Glomerular endothelial cell (primary cell): ENCODE results near the gene RUNX1. TPM values are rescaled to one million over a fixed set of nuclear protein-coding genes. Genes with fewer than 3 reads are reported as not detected.

ENCODE experiments used
- DNase-seq: peaks from one replicate; pipeline ENCODE4 v3.0.0-alpha.2; 2011; ENCODE audit warnings: low read depth, low spot score; ENCODE audit errors: extremely low read depth
- total RNA-seq: library from RNA; depleted of rRNA; stranded (reverse); fragments of >200 nt; gene quantifications from 2 replicates; pipeline ENCODE4 v1.2.3, GENCODE V29; 2015

RUNX1 gene
- total RNA-seq = 9.6 and 11.6 TPM in 2 replicates

DNA sequence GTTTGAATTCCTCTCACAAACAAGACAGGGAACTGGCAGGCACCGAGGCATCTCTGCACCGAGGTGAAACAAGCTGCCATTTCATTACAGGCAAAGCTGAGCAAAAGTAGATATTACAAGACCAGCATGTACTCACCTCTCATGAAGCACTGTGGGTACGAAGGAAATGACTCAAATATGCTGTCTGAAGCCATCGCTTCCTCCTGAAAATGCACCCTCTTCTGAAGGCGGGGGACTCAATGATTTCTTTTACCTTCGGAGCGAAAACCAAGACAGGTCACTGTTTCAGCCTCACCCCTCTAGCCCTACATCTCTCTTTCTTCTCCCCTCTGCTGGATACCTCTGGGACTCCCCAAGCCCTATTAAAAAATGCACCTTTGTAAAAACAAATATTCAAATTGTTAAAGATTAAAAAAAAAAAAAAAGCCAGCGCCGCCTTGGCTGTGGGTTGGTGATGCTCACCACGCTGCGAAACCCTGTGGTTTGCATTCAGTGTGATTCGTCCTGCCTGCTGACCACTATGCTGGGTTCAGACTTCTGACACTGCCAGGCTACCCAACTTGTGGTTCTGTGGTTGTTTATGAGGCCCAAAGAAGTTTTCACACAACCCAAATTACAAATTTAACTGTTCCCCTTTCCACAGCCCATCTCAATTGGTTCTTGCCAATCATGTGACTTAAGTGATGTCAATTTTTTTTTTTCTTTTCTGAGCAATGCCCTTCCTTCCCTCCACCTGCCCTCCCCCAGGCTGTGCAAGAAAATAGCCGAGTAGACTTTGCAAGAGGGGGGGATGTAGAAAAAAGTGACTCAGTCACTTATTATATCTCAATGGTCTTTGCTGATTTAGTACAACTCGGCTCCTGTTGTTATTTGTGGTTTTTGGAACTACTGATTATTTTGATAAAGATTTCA is at the start of gene RUNX1:
Gene RUNX1 (minus strand): TSS at position 597 of the 912 bp plus-strand sequence.
- DNase-seq = no peak

DNA sequence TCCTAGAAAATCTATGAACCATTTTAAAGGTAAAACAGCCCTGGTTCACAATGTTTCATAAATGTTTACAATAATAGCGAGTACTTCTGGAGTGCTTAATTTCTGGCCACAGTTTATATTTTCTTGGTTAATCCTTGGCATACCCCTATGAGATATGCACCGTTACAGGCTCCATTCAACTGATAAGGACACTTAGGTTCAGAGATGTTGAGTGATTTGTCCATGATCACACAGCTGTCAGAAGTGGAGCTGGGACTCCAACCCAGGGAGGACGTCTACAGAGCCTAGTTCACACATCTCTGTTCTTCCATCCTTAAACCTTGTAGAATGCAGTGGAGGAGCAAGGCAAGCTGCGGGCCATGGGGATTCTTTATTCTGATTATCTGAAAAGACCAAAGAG is 48.4 kb upstream of the RUNX1 start:
- no peak for DNase-seq

DNA sequence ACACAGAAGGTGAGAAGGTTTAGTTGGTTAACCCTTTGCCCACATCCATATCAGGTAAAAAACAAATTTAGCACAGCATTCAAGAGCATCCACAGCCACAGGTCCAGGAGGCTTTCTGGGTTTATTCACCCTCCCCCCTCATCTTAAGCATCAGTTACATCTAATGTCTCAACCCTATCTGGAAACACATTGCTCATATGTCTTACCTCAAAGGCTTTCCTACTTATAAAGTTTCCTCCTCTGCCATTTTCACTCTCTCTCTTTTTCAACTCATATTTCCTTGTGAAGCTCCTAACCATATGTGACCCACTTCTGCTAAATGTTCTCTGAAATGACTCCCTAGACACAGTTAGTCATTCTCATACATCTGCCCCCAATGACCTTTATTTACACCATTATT is 47.9 kb upstream of the RUNX1 start:
- no peak for DNase-seq

DNA sequence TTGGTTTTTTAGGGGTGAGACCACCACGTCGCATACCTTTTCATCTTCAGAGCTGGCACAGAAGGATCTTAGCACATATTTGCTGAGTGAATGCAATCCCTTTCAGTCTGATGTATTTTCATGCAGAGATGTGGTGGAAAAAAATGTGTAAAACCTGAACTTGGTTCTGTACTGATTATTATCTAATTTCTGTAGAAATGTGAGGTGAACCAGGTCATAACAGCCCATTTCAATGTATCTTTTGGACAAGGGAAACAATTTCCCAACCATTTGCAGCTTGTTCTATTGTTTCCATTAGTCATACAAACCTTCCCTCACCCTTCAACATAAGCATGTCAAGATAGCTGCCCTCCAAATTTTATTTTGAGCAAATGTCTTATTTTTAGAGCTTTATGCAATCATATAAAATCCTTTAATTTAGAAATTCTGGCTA is 46.8 kb upstream of the RUNX1 start:
- no peak for DNase-seq

DNA sequence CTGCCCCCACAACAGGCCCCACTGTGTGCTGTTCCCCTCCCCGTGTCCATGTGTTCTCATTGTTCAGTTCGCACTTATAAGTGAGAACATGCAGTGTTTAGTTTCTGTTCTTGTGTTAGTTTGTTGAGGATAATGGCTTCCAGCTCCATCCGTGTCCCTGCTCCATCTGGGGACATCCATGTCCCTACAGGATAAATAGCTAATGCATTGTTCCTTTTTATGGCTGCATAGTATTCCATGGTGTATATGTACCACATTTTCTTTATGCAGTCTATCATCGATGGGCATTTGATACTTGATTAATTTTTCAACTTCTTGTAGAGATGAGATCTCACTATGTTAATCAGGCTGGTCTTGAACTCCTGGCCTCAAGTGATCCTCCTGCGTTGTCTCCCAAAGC is 44.4 kb upstream of the RUNX1 start:
- no peak for DNase-seq

DNA sequence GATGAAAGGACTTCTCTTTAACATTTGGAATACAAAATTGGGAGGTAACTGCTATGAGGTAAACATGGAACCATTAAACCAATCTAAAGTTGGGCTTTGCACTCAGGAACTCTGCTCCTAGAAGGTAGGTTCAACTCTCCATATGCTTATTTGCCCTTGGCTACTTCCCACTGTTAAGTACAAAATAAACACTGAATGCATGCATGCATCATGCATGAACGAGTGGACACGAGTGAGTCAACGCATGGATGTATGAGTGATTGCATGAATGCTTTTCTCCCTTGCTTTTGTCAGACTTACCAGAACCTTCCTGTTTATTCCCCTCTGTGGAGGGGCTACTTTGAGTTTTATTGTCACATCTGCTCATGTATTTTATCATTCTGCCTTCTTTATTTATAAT is 42.4 kb upstream of the RUNX1 start:
- DNase-seq = no peak

DNA sequence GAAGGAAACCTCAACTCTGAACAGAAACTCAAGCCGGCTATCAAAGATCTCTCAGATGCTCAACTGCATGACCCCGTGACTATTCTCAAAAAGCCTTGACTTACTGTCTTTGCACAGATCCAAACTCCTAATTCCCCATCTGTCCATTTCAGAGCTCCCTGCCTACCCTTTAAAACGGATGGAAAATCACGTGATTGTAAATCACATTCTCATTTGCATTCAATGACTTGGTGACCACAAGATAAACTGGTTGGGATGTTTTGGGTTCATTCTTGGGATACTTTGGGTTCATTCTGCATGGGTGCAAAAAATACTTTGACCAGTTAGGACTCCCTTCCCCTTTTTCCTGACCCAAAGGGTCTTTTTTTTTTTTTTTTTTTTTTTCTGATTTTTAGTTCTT is 41.3 kb upstream of the RUNX1 start:
- DNase-seq = no peak

DNA sequence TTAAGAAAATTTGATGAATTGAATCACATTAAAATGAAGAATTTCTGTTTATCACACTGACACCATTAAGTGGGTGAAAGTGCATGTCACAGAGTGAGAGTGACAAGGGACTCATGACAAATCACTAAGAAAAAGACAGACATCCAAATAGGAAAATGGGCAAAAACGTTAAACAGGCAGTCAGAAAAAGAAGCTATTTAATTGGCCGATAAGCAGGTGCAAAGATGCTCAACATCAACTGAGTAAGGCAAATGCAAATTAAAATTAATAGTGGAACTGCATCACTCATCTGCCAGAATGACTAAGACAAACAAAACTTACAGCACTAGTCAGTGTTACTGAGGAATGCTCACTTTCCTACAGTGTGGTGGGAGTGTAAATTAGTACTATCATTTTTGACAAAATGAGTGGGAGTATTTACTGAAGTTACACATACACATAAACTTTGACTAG is 39.2 kb upstream of the RUNX1 start:
- DNase-seq = no peak

DNA sequence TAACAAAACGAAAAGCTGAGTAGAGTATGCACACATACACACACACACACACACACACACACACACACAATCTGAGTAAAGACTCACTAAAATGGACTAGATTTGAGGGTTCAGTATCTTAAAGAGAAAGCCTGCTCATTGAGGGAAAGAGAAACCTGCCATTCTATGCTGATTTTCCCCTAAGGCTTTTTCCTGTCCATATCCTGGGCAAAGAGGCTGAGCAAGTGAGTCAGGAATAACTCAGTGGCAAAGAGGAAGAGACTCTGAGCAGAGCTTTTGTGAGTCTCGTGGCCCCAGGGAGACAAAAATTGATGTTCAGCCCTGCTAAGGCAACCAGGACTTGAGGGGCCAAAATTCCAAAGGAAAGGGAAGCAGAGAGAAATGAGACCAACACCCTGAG is 37.3 kb upstream of the RUNX1 start:
- DNase-seq = no peak

DNA sequence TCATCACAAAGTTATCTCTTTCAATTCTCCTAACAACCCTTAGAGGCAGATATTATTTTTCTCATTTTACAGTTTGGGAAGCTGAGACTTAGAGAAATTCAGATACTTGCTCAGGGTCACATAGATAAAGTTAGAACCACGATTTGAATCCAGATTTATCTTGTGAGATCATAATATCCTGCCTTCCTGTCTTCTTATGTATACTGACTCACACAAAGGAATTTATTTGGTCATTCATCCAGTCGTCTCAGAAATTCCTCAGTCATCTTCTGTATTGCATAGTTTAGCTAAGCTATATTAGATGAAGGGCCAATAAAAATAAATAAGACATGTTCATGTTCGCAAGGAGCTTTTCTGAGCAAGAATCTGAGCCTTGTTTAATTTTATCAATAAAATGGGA is 35.8 kb upstream of the RUNX1 start:
- DNase-seq = no peak

DNA sequence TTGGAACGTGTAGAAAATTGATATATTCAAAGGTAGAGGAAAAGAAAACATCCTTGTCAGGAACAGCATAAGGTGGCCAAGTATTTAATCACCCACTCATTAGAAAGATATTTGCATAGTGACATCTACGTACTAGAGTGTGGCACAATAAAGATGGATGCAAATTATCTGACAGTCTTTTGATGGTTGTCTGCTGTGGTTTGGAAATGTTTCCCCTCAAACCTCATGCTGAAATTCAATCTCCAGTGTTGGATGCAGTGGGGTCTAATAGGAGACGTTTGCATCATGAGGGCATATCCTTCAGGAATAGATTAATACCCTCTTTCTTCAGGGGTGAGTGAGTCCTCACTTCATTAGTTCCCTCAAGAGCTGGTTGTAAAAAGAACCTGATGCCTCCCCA is 34.1 kb upstream of the RUNX1 start:
- DNase-seq = no peak

DNA sequence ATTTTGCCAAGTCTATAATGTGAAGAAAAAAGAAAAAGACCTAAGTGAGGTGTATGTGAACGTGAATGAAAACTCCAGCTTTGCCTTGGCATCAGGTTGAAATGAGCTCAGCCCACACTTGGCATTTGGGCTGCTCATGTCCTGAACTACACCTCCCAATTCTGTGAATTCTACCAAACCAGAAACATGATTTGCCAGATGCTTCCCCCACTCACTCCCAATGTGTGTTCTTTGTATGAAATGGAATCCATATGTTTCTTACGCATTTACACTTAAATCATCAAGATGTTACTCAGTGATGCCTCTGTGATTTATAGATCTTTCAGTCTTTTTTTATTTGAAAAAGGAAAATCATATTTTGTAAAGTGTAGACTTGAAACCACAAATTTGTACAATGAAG is 32.8 kb upstream of the RUNX1 start:
- DNase-seq = no peak

DNA sequence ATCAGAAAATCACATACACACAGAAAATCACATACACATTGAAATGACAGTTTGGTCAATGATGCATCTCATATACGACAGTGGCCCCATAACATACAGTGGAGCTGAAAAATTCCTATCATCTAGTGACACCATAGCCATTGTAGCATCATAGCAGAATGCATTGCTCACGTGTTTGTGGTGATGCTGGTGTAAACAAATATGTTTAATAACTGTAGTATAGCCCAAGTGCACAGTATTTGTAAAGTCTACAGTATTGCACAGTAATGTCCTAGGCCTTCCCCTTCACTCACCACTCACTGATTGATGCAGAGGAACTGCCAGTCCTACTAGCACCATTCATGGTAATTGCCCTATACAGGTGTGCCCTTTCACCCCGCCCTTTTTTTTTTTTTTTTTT is 30.1 kb upstream of the RUNX1 start:
- DNase-seq = no peak

DNA sequence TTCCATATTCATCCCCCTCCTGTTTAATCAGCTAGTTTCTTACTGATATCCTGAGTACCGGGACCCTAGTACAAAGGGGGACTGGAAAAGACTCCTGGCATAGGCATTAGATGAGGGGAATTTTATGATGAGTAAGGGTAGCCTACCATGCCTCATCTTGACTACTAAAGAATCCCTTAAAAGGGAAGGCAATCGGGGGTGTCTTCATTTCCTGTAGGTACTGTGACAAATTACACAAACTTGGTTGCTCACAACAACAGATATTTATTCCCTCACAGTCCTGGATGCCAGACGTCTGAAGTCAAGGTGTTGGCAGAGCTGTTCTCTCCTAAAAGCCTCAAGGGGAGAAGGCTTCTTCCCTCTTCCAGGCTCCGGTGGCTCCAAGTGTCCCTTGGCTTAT is 28.9 kb upstream of the RUNX1 start:
- DNase-seq = no peak

DNA sequence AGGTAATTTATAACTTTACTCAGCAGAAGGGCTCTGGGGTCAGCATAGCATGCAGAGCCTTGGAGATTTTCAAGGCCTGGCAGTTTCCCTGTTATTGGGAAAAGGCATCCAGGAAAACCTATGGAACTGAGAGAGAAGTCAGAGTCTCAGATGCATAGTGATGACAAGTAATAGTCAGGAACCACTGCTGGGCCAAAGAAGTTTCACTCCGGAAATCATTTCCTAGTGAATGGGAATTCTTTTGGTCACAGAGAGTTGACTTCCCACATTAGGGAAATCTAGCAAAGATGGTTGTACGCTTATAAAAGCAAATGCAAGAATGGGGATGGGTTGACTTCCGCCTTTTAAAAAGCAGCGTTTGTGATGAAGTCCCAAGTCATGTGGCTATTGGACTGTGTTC is 28.4 kb upstream of the RUNX1 start:
- DNase-seq = no peak

DNA sequence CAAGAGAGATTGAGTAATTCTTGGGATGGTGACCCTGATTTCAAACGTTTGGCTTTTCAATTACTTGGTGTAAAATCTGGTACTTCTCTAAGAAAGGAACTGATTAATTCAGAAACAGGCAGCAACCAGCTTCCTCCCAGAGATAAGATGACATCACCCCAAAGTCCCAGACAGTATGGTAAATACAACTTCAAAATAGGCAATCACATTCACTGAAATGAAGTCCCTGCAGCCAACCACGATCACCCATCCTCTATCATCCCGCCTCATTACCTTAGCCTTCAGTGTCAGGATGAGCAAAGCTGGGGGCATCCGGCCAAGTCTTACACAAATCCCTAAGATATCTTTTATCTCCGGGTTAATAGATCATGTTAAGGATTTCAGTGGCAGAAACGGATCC is 26.4 kb upstream of the RUNX1 start:
- no peak for DNase-seq

DNA sequence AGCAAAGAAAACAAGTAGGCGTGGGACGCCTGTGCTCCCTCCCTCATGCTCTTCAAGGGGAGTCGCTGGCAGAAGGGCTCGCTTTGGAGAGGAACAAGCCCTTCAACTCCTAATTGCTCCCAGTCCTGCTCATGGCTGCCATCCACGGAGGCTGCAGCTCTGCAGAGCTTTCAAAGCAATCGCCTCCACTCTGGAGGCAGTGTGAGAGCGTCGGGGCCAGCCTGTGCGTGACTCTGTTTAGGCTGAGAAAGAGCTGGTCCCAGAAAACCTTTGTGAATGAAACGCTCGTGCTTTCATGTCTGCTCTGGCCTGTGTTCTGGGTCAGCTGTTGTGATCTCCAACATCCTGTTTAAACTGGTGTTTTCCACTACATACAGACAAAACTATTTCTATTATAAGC is 23.9 kb upstream of the RUNX1 start:
- DNase-seq = no peak

DNA sequence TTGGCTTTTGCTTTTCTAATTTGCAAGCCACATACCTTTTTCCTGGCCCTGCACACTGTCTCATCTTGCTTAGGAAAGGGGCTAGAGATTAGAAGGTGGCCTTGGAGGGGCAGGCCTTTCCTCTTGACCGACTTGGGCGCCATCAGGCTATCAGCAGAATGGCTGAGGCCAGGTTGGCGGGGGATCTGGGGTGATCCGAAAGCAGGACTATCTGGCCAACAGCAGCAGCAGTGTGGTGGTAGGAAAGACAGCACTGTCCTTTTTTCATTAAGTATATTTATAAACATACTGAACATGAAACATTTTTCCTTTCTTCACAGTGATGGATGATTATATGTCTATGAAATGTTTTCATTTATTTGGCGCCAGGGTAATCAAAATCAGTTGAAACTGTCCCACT is 23.5 kb upstream of the RUNX1 start:
- no peak for DNase-seq

DNA sequence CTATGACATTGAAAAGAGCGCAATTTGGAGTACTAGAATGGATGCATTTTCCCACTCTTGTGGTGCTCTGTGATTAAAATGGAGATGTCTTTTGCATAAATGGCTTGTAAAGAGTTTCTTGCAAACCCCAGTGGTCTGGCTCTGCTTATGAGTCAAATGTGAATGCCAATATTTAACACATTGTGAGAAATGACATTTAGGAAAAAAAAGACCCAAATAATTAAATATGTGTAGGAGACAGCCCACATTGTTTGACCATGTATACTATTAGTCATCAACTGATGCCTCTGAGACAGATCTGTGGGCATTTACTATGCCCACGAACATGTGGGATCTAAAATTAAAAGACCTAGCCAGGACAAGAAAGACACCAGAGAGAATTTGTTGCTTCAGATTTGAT is 22.2 kb upstream of the RUNX1 start:
- DNase-seq = no peak

DNA sequence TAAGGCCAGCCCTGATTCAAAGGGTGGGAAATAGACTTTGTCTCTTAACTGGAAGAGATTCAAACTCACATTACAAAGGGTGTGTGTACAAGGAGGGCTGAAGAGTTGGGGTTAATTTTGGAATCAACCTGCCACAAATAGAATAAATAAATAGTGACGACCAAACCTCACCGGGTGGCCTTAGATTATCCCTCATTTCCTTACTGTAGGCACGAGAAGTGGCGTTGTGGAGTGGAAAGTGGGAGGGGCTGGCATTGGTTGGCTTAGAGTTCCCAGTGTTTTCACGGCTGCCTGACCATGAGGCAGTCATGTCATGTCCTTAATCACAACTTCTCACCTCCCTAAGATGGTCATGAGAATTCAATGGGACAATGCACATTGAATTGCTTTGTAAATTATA is 21.3 kb upstream of the RUNX1 start:
- DNase-seq = no peak

DNA sequence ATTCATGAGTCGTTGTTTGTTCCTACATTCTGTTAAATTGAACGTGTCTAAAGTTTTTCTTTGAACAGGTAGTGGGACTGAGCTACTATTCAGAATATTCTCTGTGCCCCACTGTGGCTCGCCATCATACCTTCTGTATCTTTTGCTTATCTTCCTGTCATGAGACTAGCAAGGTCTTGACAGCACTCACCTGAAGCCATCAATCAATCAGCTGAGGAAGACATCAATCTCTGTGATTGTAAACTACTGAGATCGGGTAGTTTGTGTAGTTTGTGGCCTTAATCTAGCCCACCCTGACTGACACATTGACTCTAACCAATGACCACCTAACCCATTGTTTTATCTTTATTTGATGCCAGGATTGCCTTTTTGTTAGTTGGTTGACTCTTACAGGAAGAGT is 17.7 kb upstream of the RUNX1 start:
- DNase-seq = no peak

DNA sequence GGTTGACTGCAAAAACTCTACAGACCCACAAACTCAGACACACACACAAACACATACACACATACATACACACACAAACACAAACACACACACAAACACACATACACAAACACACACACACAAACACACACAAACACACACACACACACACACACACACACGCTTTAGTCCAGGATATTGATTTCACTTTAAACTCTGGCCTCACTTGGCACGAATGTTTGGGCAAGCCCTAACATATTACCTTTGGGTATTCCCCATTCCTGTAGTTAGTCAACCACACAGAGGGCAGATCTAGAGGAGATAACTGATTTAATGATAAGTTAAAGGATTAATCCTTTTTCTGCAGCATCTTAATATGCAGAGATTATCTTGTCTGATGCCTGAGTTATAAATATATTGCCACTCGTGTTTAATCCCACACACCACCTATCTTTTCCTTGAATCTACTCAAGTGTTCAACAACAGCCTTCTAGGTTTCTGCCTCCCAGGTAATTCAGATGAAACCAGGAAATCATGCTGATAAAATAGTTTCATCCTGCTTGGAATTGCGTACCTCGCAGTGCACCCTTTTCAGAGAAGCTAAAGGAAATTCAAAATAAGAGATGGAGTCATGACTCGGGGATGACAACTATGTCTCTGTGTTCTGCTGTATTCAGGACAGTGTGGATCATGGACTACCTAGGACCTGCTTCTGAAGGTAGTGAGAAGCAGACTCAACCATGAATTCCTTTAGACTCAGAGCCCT is 14.5 kb upstream of the RUNX1 start:
- DNase-seq = no peak
